A673 (cell line): ENCODE results near the gene SEC63. TPM values are rescaled to one million over a fixed set of nuclear protein-coding genes. Genes with fewer than 3 reads are reported as not detected.
A peak's percentile ranks its signal among the peaks of the same experiment; 100 is the strongest.

ENCODE experiments used
- BruUV-seq: library from RNA; stranded (reverse); fragments of 400-500 nt; replicated peaks from 2 replicates; lab custom pipeline; 2021; lab: Mats Ljungman, UMichigan
- CTCF ChIA-PET: fragments of 300-600 bp; sonication (Branson Sonifier 250); formaldehyde crosslinking; loops from one replicate; lab custom pipeline; 2022; ENCODE audit warnings: antibody characterized with exemption; lab: Charles Lee
- POLR2A ChIA-PET: fragments of 300-600 bp; sonication (Branson Sonifier 250); formaldehyde crosslinking; loops from one replicate; lab custom pipeline; 2022; ENCODE audit warnings: antibody characterized with exemption; ENCODE audit not compliant: low non-redundant PET; lab: Charles Lee
- DNase-seq: peaks from one replicate; pipeline ENCODE4 v3.0.0-alpha.2; 2015; ENCODE audit warnings: low spot score
- H3K27ac ChIP-seq: fragments of 200-600 bp; sonication (generic); 2 replicates; pipeline ENCODE4 v1.5.1; 2016; ENCODE audit warnings: mixed run types, low read depth, mild to moderate bottlenecking, mixed read lengths, antibody characterized with exemption, low read length; ENCODE audit not compliant: poor library complexity, severe bottlenecking
- H3K27me3 ChIP-seq: fragments of 200-600 bp; sonication (generic); replicated peaks from 2 replicates; pipeline ENCODE4 v1.6.1; 2017; ENCODE audit warnings: mixed run types, low read depth, mild to moderate bottlenecking, mixed read lengths, antibody characterized with exemption, low read length; ENCODE audit not compliant: insufficient read depth, poor library complexity
- H3K36me3 ChIP-seq: fragments of 200-600 bp; sonication (generic); 2 replicates; pipeline ENCODE4 v1.6.1; 2016; ENCODE audit warnings: mixed run types, mild to moderate bottlenecking, mixed read lengths, antibody characterized with exemption, low read length; ENCODE audit not compliant: insufficient read depth, poor library complexity, severe bottlenecking
- H3K4me1 ChIP-seq: fragments of 200-600 bp; sonication (generic); 2 replicates; pipeline ENCODE4 v1.6.1; 2017; ENCODE audit warnings: mixed run types, mild to moderate bottlenecking, mixed read lengths, antibody characterized with exemption, low read length; ENCODE audit not compliant: insufficient read depth, poor library complexity, severe bottlenecking
- H3K4me3 ChIP-seq: fragments of 200-600 bp; sonication (generic); 2 replicates; pipeline ENCODE4 v1.5.1; 2016; ENCODE audit warnings: low read depth, mixed run types, mild to moderate bottlenecking, mixed read lengths, low read length; ENCODE audit not compliant: poor library complexity, severe bottlenecking
- H3K9me3 ChIP-seq: fragments of 200-600 bp; sonication (generic); 2 replicates; pipeline ENCODE4 v1.6.1; 2016; ENCODE audit warnings: mixed run types, low read depth, mild to moderate bottlenecking, mixed read lengths, antibody characterized with exemption, low read length; ENCODE audit not compliant: poor library complexity, severe bottlenecking
- CTCF ChIP-seq: fragments of 300-800, 200-600 bp; sonication (generic); conservative IDR thresholded peaks from 2 replicates; pipeline ENCODE4 v1.5.1; 2017; ENCODE audit warnings: low read depth, mild to moderate bottlenecking, antibody characterized with exemption, low read length, moderate library complexity, mixed read lengths
- EZH2 ChIP-seq: fragments of 200-600 bp; sonication (generic); IDR thresholded peaks from 2 replicates; pipeline ENCODE4 v1.6.1; 2017; ENCODE audit warnings: borderline replicate concordance, low read depth, mild to moderate bottlenecking, mixed read lengths, antibody characterized with exemption, low read length; ENCODE audit not compliant: poor library complexity, severe bottlenecking
- intact Hi-C: fragments of 100-400 bp; cut with micrococcal nuclease; formaldehyde crosslinking; loops from one replicate; pipeline ENCODE4 v1.10.0; 2022; ENCODE audit not compliant: unreplicated experiment
- total RNA-seq: library from RNA; stranded (reverse); gene quantifications from 2 replicates; pipeline ENCODE4 v1.2.3, GENCODE V29; 2021

SEC63 gene
- total RNA-seq, 1 experiment from 2014 or later: 159 TPM

- intact Hi-C loops: no loop called here
These were observed 87.6 kb downstream of the SEC63 start for GRCh38 chr6:107870381-107870780.

DNA sequence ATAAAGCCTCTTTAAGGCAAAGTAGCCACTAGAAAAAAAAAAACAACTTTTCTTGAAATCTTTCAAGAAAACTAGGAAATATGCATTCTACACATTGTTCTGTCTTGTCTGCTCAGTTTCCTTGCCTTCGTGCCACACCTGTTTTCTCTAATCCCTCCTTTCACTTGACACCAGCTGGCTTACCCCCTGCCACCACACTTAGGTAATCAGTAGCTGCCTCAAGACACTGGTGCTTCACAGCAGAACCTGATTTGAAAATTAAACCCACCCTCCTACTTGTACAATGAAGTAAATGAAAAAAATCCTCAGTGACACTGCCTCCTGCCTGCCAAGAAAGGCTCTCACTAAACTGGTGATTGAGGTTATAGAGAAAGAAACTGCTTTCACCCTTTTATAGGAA is 88.1 kb downstream of the SEC63 start:
- no peak for DNase-seq
- BruUV-seq: no TSS peak
- H3K4me3 ChIP-seq: no peak overlapping the region
- no peaks in the 10 kb centered on the region for H3K9me3 ChIP-seq
- H3K4me1 ChIP-seq: peaks cover 3% of the 10 kb centered on the region
- peaks cover 19% of the 10 kb centered on the region for H3K36me3 ChIP-seq
- POLR2A ChIA-PET: no interaction called here
- peak; percentile 33; the same call in 1 of the 2 replicates for TF ChIP-seq CTCF
- TF ChIP-seq EZH2: no peak
- intact Hi-C loops: no loop called here
- CTCF ChIA-PET: no interaction called here
- no peak overlapping the region for H3K27ac ChIP-seq
- no peaks in the 10 kb centered on the region for H3K27me3 ChIP-seq

More at GRCh38 chr6:107870381-107870780, 87.6 kb downstream of the SEC63 start:
- ChIA-PET POLR2A (no interaction called here), CTCF (no interaction called here)
- no peaks in the 10 kb centered on the region for H3K9me3 ChIP-seq
- H3K27me3 ChIP-seq: no peaks in the 10 kb centered on the region
- H3K36me3 ChIP-seq: peaks cover 22% of the 10 kb centered on the region
- H3K27ac ChIP-seq: no peak overlapping the region
- BruUV-seq: no TSS peak
- H3K4me1 ChIP-seq: no peaks in the 10 kb centered on the region
- H3K4me3 ChIP-seq: no peak overlapping the region
- TF ChIP-seq CTCF (no peak), EZH2 (no peak)
- DNase-seq: no peak

DNA sequence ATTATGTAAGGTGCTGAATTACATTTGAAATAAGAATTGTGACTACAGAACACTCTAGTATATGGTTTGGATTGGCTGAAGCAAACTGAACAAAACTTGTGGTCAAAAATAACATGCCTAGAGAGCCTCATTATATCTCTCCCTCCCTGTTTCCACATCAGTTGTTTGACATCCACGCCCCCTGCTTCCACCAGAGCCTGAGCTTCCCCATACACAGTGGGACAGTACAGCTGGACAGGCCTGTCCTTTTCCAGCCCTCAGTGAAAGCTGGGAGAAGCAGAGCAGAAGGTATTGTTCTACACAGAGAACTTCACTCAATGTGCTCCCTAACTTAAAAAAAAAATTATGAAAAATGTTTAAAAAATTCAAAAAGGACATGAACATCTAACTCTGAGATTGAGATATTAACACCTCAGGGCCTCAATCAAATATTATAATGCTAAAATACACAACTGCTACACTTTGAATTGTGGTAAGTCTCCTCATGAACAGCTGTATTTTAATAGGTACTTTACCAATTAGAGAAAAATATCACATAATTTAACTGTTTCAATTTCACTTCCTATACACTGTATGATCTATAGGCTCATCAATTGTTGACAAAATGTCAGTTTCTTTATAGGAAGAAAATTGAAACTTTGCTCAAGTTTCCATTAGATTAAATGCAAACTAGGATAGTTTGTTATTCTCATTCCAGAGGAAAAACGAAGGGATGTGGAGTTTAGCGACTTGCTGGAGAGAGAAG is 89.0 kb downstream of the SEC63 start:
- no peak for DNase-seq
- no peak for TF ChIP-seq EZH2
- TF ChIP-seq CTCF: no peak
- ChIA-PET POLR2A (no interaction called here), CTCF (no interaction called here)
- H3K36me3 ChIP-seq: peaks cover 19% of the 10 kb centered on the region
- no peak overlapping the region for H3K27ac ChIP-seq
- H3K4me3 ChIP-seq: no peak overlapping the region
- no TSS peak for BruUV-seq
- no peaks in the 10 kb centered on the region for H3K27me3 ChIP-seq
- intact Hi-C loops: no loop called here
- no peaks in the 10 kb centered on the region for H3K9me3 ChIP-seq
- peaks cover 10% of the 10 kb centered on the region for H3K4me1 ChIP-seq
